HepG2 (cell line): Measurements from ENCODE around the gene ACOT6. TPM values are rescaled to one million over a fixed set of nuclear protein-coding genes. Genes with fewer than 3 reads are reported as not detected.

Experiments
- ATAC-seq: fragments of 200-7000 bp; cut with Tn5 transposase; 3 replicates; pipeline ENCODE4 v1.9.1; 2020; ENCODE audit warnings: mild to moderate bottlenecking, moderate library complexity
- BruUV-seq: library from RNA; stranded (reverse); fragments of 400-500 nt; replicated peaks from 2 replicates; lab custom pipeline; 2021; lab: Mats Ljungman, UMichigan
- CTCF ChIA-PET: fragments of 300-600 bp; formaldehyde crosslinking; extraction: SDS; loops from one replicate; lab custom pipeline; 2021; ENCODE audit warnings: low total read pairs, inconsistent platforms, low intra/inter-chr PET ratio; lab: Yijun Ruan, JAX
- POLR2A ChIA-PET: fragments of 350-600 bp; sonication (Branson Sonifier 250); formaldehyde crosslinking; loops from one replicate; lab custom pipeline; 2020; ENCODE audit warnings: antibody characterized with exemption, inconsistent platforms; lab: Yijun Ruan, JAX
- DNase-seq: peaks from one replicate; pipeline ENCODE4 v3.0.0-alpha.2; 2015; ENCODE audit warnings: low spot score
- FAIRE-seq: peaks from 3 replicates; lab custom pipeline; 2011; peaks lifted over from hg19 to GRCh38; lab: Jason Lieb, UNC
- H2AFZ ChIP-seq: one replicate; pipeline ENCODE4 v1.6.1; 2011; ENCODE audit warnings: low read length, inconsistent platforms
- H3K27ac ChIP-seq: fragments of 300-600 bp; 3 replicates; pipeline ENCODE4 v1.8.0; 2011; ENCODE audit warnings: mixed run types, mild to moderate bottlenecking, mixed read lengths, low read length, inconsistent platforms; ENCODE audit not compliant: insufficient read depth; ENCODE audit errors: extremely low read length
- H3K27me3 ChIP-seq, 2 experiments: fragments of 200-600 bp in 1 of 2; 2 replicates in 1 of 2; 3 replicates in 1 of 2; pipeline versions ENCODE4 v1.6.0 to v1.8.0; 2011; ENCODE audit warnings: low read length in 2 of 2, mild to moderate bottlenecking in 2 of 2, moderate library complexity in 2 of 2, inconsistent platforms in 1 of 2; ENCODE audit not compliant: insufficient read depth in 2 of 2, control insufficient read depth in 1 of 2
- H3K36me3 ChIP-seq, 2 experiments: fragments of 200-600 bp in 1 of 2; replicated peaks in 1 of 2; 2 replicates in 1 of 2; 3 replicates in 1 of 2; pipeline versions ENCODE4 v1.5.1 to v1.8.0; 2011; ENCODE audit warnings: low read length in 2 of 2, inconsistent platforms in 1 of 2; ENCODE audit not compliant: insufficient read depth in 2 of 2, control insufficient read depth in 1 of 2
- H3K4me1 ChIP-seq: 2 replicates; pipeline ENCODE4 v1.5.1; 2012; ENCODE audit warnings: low read length, inconsistent platforms; ENCODE audit not compliant: insufficient read depth
- H3K4me2 ChIP-seq: 2 replicates; pipeline ENCODE4 v1.6.0; 2011; ENCODE audit warnings: low read depth, low read length, inconsistent platforms
- H3K4me3 ChIP-seq, 3 experiments: fragments of 200-600 bp in 1 of 3; sonication (generic), shearing (Covaris generic) in 1 of 3; replicated peaks in 1 of 3; 2 replicates each; pipeline ENCODE4 v1.5.1; 2011 to 2016; ENCODE audit warnings: low read length in 3 of 3, inconsistent platforms in 2 of 3, low read depth in 2 of 3, mild to moderate bottlenecking in 2 of 3, control low read depth in 1 of 3, mixed read lengths in 1 of 3; ENCODE audit not compliant: insufficient read depth in 1 of 3
- H3K79me2 ChIP-seq: one replicate; pipeline ENCODE4 v1.6.1; 2011; ENCODE audit warnings: low read length, inconsistent platforms; ENCODE audit not compliant: insufficient read depth
- H3K9ac ChIP-seq: 2 replicates; pipeline ENCODE4 v1.6.0; 2011; ENCODE audit warnings: mild to moderate bottlenecking, low read depth, low read length, inconsistent platforms; ENCODE audit not compliant: insufficient read depth
- H3K9me3 ChIP-seq: 2 replicates; pipeline ENCODE4 v1.5.1; 2012; ENCODE audit warnings: mild to moderate bottlenecking, low read length
- H4K20me1 ChIP-seq: 2 replicates; pipeline ENCODE4 v1.6.0; 2011; ENCODE audit warnings: inconsistent platforms, mild to moderate bottlenecking, low read length, moderate library complexity; ENCODE audit not compliant: insufficient read depth
- BCL6 ChIP-seq: IDR thresholded peaks from 2 replicates; pipeline ENCODE4 v1.6.1; 2016; ENCODE audit warnings: missing genetic modification reagents, missing compliant biosample characterization
- EP300 ChIP-seq, 3 experiments: sonication (generic) in 1 of 3; formaldehyde crosslinking in 1 of 3; IDR thresholded peaks; 2 replicates each; pipeline versions ENCODE4 v1.5.1 to v1.6.1; 2011 to 2020; ENCODE audit warnings: low read depth in 2 of 3, low read length in 2 of 3, borderline replicate concordance in 1 of 3, improper control_type of control experiment in 1 of 3, mild to moderate bottlenecking in 1 of 3, missing genetic modification reagents in 1 of 3, moderate library complexity in 1 of 3
- FOXA1 ChIP-seq, 2 experiments: fragments of 450-650 bp in 1 of 2; sonication (generic) in 1 of 2; formaldehyde crosslinking in 1 of 2; IDR thresholded peaks; 2 replicates each; pipeline versions ENCODE4 v1.4.0 to v1.6.1; 2016 to 2020; ENCODE audit warnings: missing genetic modification reagents in 1 of 2
- GFI1 ChIP-seq: sonication (generic); formaldehyde crosslinking; IDR thresholded peaks from 2 replicates; pipeline ENCODE4 v1.5.0; 2020; ENCODE audit warnings: missing genetic modification reagents, mild to moderate bottlenecking, borderline replicate concordance
- ISL2 ChIP-seq: sonication (generic); formaldehyde crosslinking; IDR thresholded peaks from 2 replicates; pipeline ENCODE4 v1.5.0; 2020; ENCODE audit warnings: missing genetic modification reagents
- SIX1 ChIP-seq: sonication (generic); formaldehyde crosslinking; IDR thresholded peaks from 2 replicates; pipeline ENCODE4 v1.4.0; 2020; ENCODE audit warnings: missing genetic modification reagents, borderline replicate concordance
- THRA ChIP-seq: sonication (generic); formaldehyde crosslinking; IDR thresholded peaks from 2 replicates; pipeline ENCODE4 v1.4.0; 2020; ENCODE audit warnings: missing genetic modification reagents, borderline replicate concordance
- XBP1 ChIP-seq: sonication (generic); formaldehyde crosslinking; IDR thresholded peaks from 2 replicates; pipeline ENCODE4 v1.5.0; 2020; ENCODE audit warnings: missing genetic modification reagents
- ZBTB10 ChIP-seq: sonication (generic); formaldehyde crosslinking; IDR thresholded peaks from 2 replicates; pipeline ENCODE4 v1.4.0; 2020; ENCODE audit warnings: missing genetic modification reagents, borderline replicate concordance
- ZNF143 ChIP-seq: sonication (generic); formaldehyde crosslinking; IDR thresholded peaks from 2 replicates; pipeline ENCODE4 v1.4.0; 2020; ENCODE audit warnings: missing genetic modification reagents
- ZNF180 ChIP-seq: sonication (generic); formaldehyde crosslinking; IDR thresholded peaks from 2 replicates; pipeline ENCODE4 v1.4.0; 2020; ENCODE audit warnings: low read depth, missing genetic modification reagents, borderline replicate concordance
- in situ Hi-C: cut with HindIII; loops from 2 replicates; pipeline ENCODE4 v1.10.0; 2017; ENCODE audit warnings: low pct_unique_long_range_greater_than_20kb; ENCODE audit not compliant: extremely low pct_ligation_motif_present
- intact Hi-C: fragments of 100-400 bp; cut with micrococcal nuclease; formaldehyde crosslinking; loops from one replicate; pipeline ENCODE4 v1.10.0; 2022; ENCODE audit not compliant: unreplicated experiment
- polyA plus RNA-seq, 8 experiments: library from polyadenylated mRNA; depleted of rRNA in 3 of 8; stranded (reverse) in 7 of 8; unstranded in 1 of 8; fragments of >200 nt; fragmentation: Illumina TruSeq in 4 of 8; extraction: Trizol in 4 of 8; gene quantifications; 2 replicates each; pipeline versions ENCODE4 v1.2.1 to v1.2.3, GENCODE V29; 2011 to 2016; ENCODE audit warnings: low read depth in 4 of 8, missing spikeins in 1 of 8, mixed read lengths in 1 of 8; ENCODE audit not compliant: insufficient read depth in 1 of 8
- total RNA-seq, 5 experiments: library from RNA; depleted of rRNA; stranded (reverse); fragments of >200 nt; fragmentation: Illumina TruSeq; extraction: Trizol; gene quantifications; 2 replicates each; pipeline ENCODE4 v1.2.3, GENCODE V29; 2016; ENCODE audit warnings: low read depth in 1 of 5
- TF ChIP-seq, protein P1 (sequence below): sonication (generic); formaldehyde crosslinking; IDR thresholded peaks from 2 replicates; pipeline ENCODE4 v1.9.0; 2021; ENCODE audit warnings: mild to moderate bottlenecking, missing genetic modification reagents

ACOT6 gene
- total and polyA plus RNA-seq, 2 of the 13 experiments (the other 11 are each of a cell fraction or from before 2014, with no cell fraction given), result 0.15 to 0.27 TPM

GRCh38 chr14:73663548-73664212 is 51.4 kb downstream of the ACOT6 start:
- no peak overlapping the region for H2AFZ ChIP-seq
- no peaks in the 10 kb centered on the region for H4K20me1 ChIP-seq
- ATAC-seq (peak; percentile 69), FAIRE-seq (no peak), DNase-seq (peak; percentile 81)
- 0 out of 5 replicates have a peak, but pooled peaks cover 0 to 4% of the 10 kb centered on the region in 2 experiments for H3K36me3 ChIP-seq
- peak overlapping the region; percentile 31 for H3K27ac ChIP-seq
- no peak overlapping the region for H3K4me3 ChIP-seq
- H3K4me2 ChIP-seq, result no peak overlapping the region
- no peaks in the 10 kb centered on the region for H3K79me2 ChIP-seq
- H3K27me3 ChIP-seq, result no peaks in the 10 kb centered on the region
- H3K9ac ChIP-seq, result no peak overlapping the region
- no peaks in the 10 kb centered on the region for H3K9me3 ChIP-seq
- peaks cover 25% of the 10 kb centered on the region for H3K4me1 ChIP-seq
- TF ChIP-seq ZBTB10 (CRISPR knock-in tag) (no peak), BCL6 (CRISPR knock-in tag) (0 out of 2 replicates have a peak, but pooled peaks have one; percentile 6), EP300 (IDR thresholded peaks at IDR 0.05; ENCODE audit: low read depth in 2 of 2, low read length in 2 of 2) (peak in 1 of 2 experiments; percentile 15; a peak in 1 of 4 replicates), EP300 (CRISPR knock-in tag; IDR thresholded peaks at IDR 0.05; ENCODE audit: borderline replicate concordance) (no peak), ZNF180 (CRISPR knock-in tag) (no peak), ISL2 (CRISPR knock-in tag) (peak; percentile 34; the same call in 1 of the 2 replicates), ZNF143 (CRISPR knock-in tag) (no peak), SIX1 (CRISPR knock-in tag) (no peak), THRA (CRISPR knock-in tag) (0 out of 2 replicates have a peak, but pooled peaks have one; percentile 14), FOXA1 (IDR thresholded peaks at IDR 0.05) (no peak), FOXA1 (CRISPR knock-in tag; IDR thresholded peaks at IDR 0.05) (peak; percentile 25; the same call in 1 of the 2 replicates), GFI1 (CRISPR knock-in tag) (peak; percentile 81), XBP1 (CRISPR knock-in tag) (no peak)
- TF ChIP-seq, protein P1, sequence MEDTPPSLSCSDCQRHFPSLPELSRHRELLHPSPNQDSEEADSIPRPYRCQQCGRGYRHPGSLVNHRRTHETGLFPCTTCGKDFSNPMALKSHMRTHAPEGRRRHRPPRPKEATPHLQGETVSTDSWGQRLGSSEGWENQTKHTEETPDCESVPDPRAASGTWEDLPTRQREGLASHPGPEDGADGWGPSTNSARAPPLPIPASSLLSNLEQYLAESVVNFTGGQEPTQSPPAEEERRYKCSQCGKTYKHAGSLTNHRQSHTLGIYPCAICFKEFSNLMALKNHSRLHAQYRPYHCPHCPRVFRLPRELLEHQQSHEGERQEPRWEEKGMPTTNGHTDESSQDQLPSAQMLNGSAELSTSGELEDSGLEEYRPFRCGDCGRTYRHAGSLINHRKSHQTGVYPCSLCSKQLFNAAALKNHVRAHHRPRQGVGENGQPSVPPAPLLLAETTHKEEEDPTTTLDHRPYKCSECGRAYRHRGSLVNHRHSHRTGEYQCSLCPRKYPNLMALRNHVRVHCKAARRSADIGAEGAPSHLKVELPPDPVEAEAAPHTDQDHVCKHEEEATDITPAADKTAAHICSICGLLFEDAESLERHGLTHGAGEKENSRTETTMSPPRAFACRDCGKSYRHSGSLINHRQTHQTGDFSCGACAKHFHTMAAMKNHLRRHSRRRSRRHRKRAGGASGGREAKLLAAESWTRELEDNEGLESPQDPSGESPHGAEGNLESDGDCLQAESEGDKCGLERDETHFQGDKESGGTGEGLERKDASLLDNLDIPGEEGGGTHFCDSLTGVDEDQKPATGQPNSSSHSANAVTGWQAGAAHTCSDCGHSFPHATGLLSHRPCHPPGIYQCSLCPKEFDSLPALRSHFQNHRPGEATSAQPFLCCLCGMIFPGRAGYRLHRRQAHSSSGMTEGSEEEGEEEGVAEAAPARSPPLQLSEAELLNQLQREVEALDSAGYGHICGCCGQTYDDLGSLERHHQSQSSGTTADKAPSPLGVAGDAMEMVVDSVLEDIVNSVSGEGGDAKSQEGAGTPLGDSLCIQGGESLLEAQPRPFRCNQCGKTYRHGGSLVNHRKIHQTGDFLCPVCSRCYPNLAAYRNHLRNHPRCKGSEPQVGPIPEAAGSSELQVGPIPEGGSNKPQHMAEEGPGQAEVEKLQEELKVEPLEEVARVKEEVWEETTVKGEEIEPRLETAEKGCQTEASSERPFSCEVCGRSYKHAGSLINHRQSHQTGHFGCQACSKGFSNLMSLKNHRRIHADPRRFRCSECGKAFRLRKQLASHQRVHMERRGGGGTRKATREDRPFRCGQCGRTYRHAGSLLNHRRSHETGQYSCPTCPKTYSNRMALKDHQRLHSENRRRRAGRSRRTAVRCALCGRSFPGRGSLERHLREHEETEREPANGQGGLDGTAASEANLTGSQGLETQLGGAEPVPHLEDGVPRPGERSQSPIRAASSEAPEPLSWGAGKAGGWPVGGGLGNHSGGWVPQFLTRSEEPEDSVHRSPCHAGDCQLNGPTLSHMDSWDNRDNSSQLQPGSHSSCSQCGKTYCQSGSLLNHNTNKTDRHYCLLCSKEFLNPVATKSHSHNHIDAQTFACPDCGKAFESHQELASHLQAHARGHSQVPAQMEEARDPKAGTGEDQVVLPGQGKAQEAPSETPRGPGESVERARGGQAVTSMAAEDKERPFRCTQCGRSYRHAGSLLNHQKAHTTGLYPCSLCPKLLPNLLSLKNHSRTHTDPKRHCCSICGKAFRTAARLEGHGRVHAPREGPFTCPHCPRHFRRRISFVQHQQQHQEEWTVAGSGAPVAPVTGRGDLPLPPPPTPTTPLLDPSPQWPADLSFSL (CRISPR knock-in tag), result 0 out of 2 replicates have a peak, but pooled peaks have one; percentile 27
- in situ Hi-C loops (no loop called here), intact Hi-C loops (loop anchor here (2.0 kb wide), 1 partner anchor 49 kb away; no protein-coding TSS in a partner anchor)
- ChIA-PET CTCF (no interaction called here), POLR2A (interaction anchor here (1.4 kb wide), 1 partner anchor 19 kb away, joined by 5 read pairs; the partner anchor contains the start of gene DNAL1)
- BruUV-seq, result no TSS peak
